Stimulated activated CD4-positive, alpha-beta T cell treated with anti-CD3 and anti-CD28 coated beads, Interleukin-4, amount 100 ng/mL, for 4 hours (primary cell): ENCODE measurements around the gene BEND5.
A peak's percentile ranks its signal among the peaks of the same experiment; 100 is the strongest.

Source experiments
- DNase-seq, 2 experiments: peaks; one replicate each; pipeline ENCODE4 v3.0.0-alpha.2; 2020

The BEND5 gene

GRCh38 chr1:48718116-48718630 lies 58.5 kb downstream of the BEND5 start:
- no peak for DNase-seq

- no peak for DNase-seq
Measured at GRCh38 chr1:48717082-48717481, 59.6 kb downstream of the BEND5 start.

- DNase-seq, result no peak
Measured at GRCh38 chr1:48715921-48716320, 60.8 kb downstream of the BEND5 start.

- DNase-seq, result no peak
Measured at GRCh38 chr1:48710915-48711314, 65.8 kb downstream of the BEND5 start.

- no peak for DNase-seq
Measured at GRCh38 chr1:48710318-48710717, 66.4 kb downstream of the BEND5 start.

GRCh38 chr1:48704736-48705135 lies 72.0 kb downstream of the BEND5 start:
- no peak for DNase-seq

- DNase-seq, result no peak
Measured at GRCh38 chr1:48701445-48701844, 75.2 kb downstream of the BEND5 start.

- DNase-seq, result peak; percentile 17 to 44
Measured at GRCh38 chr1:48697066-48697707, 79.5 kb downstream of the BEND5 start.

- no peak for DNase-seq
Measured at GRCh38 chr1:48695161-48695560, 81.5 kb downstream of the BEND5 start.

GRCh38 chr1:48693674-48694320 lies 82.9 kb downstream of the BEND5 start:
- no peak for DNase-seq

GRCh38 chr1:48693180-48693579 lies 83.5 kb downstream of the BEND5 start:
- no peak for DNase-seq

- DNase-seq, result no peak
Measured at GRCh38 chr1:48692235-48692634, 84.5 kb downstream of the BEND5 start.

GRCh38 chr1:48691429-48692001 lies 85.2 kb downstream of the BEND5 start:
- no peak for DNase-seq

- DNase-seq, result no peak
Measured at GRCh38 chr1:48688102-48688760, 88.5 kb downstream of the BEND5 start.

- no peak for DNase-seq
Measured at GRCh38 chr1:48687282-48688045, 89.2 kb downstream of the BEND5 start.

GRCh38 chr1:48686159-48686558 lies 90.5 kb downstream of the BEND5 start:
- DNase-seq, result no peak

GRCh38 chr1:48684381-48684780 lies 92.3 kb downstream of the BEND5 start:
- DNase-seq, result no peak

- DNase-seq, result no peak
Measured at GRCh38 chr1:48683839-48684238, 92.9 kb downstream of the BEND5 start.

GRCh38 chr1:48681476-48682305 lies 95.0 kb downstream of the BEND5 start:
- no peak for DNase-seq

GRCh38 chr1:48680411-48681035 lies 96.2 kb downstream of the BEND5 start:
- no peak for DNase-seq

- DNase-seq, result no peak
Measured at GRCh38 chr1:48679859-48680258, 96.8 kb downstream of the BEND5 start.
